Measurements from ENCODE around the gene OCSTAMP.

DNA sequence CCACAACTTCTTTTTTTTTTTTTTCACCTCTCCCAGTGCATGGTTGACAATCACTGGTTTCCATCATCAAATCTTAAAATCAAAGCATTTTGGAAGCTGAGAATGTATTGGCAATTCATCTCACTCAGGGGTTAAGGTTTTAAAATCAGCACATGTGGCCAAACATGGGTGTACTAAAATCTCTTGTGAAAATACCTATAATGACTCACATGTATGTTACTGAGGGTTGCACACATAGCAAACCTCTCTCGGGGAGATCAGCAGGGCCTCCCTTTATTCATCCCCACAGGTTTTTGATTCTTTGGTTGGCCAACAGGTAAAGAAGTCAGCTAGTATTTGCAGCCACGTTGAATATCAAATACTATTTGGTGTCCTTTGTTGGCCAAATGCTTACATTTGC, 44.3 kb upstream of the OCSTAMP start:
- TF ChIP-seq, protein P1, sequence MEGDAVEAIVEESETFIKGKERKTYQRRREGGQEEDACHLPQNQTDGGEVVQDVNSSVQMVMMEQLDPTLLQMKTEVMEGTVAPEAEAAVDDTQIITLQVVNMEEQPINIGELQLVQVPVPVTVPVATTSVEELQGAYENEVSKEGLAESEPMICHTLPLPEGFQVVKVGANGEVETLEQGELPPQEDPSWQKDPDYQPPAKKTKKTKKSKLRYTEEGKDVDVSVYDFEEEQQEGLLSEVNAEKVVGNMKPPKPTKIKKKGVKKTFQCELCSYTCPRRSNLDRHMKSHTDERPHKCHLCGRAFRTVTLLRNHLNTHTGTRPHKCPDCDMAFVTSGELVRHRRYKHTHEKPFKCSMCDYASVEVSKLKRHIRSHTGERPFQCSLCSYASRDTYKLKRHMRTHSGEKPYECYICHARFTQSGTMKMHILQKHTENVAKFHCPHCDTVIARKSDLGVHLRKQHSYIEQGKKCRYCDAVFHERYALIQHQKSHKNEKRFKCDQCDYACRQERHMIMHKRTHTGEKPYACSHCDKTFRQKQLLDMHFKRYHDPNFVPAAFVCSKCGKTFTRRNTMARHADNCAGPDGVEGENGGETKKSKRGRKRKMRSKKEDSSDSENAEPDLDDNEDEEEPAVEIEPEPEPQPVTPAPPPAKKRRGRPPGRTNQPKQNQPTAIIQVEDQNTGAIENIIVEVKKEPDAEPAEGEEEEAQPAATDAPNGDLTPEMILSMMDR (IDR thresholded peaks at IDR 0.05), result no peak
- TF ChIP-seq POLR2A (IDR thresholded peaks at IDR 0.05), result no peak

Data from adrenal gland (tissue), 5 donors.